Activated CD4-positive, CD25-positive, alpha-beta regulatory T cell treated with anti-CD3 and anti-CD28 coated beads, Interleukin-2, amount 50 U/mL, for 16 hours (primary cell): ENCODE results near the gene GRIA2.

Experiments
- DNase-seq: peaks from one replicate; pipeline ENCODE4 v3.0.0-alpha.2; 2020; ENCODE audit warnings: low read depth, low spot score

Gene GRIA2

GRCh38 chr4:157372154-157372553 is 151.6 kb downstream of the GRIA2 start:
- DNase-seq: no peak

GRCh38 chr4:157372567-157372966 is 152.0 kb downstream of the GRIA2 start:
- no peak for DNase-seq

GRCh38 chr4:157389741-157390140 is 169.2 kb downstream of the GRIA2 start:
- no peak for DNase-seq

GRCh38 chr4:157405070-157405469 is 184.5 kb downstream of the GRIA2 start:
- no peak for DNase-seq
